Liver (tissue), 9 donors: Measurements from ENCODE around the gene PDE4D. TPM values are rescaled to one million over a fixed set of nuclear protein-coding genes. Genes with fewer than 3 reads are reported as not detected.

Experiments used
- DNase-seq: peaks from one replicate; pipeline ENCODE4 v3.0.0-alpha.2; 2017; ENCODE audit warnings: low spot score
- H3K27ac ChIP-seq, 2 donors: one replicate each; pipeline ENCODE4 v1.7.0; 2013; ENCODE audit warnings: inconsistent platforms in 2 of 2, low read length in 2 of 2, control low read depth in 1 of 2, low read depth in 1 of 2, mild to moderate bottlenecking in 1 of 2
- H3K27me3 ChIP-seq, 4 donors: one replicate each; pipeline versions ENCODE4 v1.6.1 to v1.7.0; 2013; ENCODE audit warnings: low read length in 3 of 4, inconsistent platforms in 1 of 4, mild to moderate bottlenecking in 1 of 4, moderate library complexity in 1 of 4; ENCODE audit not compliant: control insufficient read depth in 4 of 4, insufficient read depth in 4 of 4
- H3K36me3 ChIP-seq, 4 donors: one replicate each; pipeline versions ENCODE4 v1.6.1 to v1.7.0; 2013; ENCODE audit warnings: low read length in 3 of 4, mild to moderate bottlenecking in 3 of 4, low read depth in 1 of 4, moderate library complexity in 1 of 4; ENCODE audit not compliant: control insufficient read depth in 4 of 4, insufficient read depth in 3 of 4
- H3K4me1 ChIP-seq, 4 donors: one replicate each; pipeline versions ENCODE4 v1.6.1 to v1.7.0; 2013; ENCODE audit warnings: low read length in 3 of 4, mild to moderate bottlenecking in 3 of 4, moderate library complexity in 1 of 4; ENCODE audit not compliant: control insufficient read depth in 4 of 4, insufficient read depth in 4 of 4
- H3K4me3 ChIP-seq, 3 donors: one replicate each; pipeline versions ENCODE4 v1.6.1 to v1.7.0; 2013; ENCODE audit warnings: low read length in 3 of 3, control low read depth in 1 of 3, low read depth in 1 of 3, mild to moderate bottlenecking in 1 of 3
- H3K9ac ChIP-seq, 2 donors: one replicate each; pipeline ENCODE4 v1.7.0; 2013; ENCODE audit warnings: low read length in 2 of 2, mild to moderate bottlenecking in 2 of 2, moderate library complexity in 2 of 2, control low read depth in 1 of 2, low read depth in 1 of 2
- H3K9me3 ChIP-seq, 4 donors: one replicate each; pipeline versions ENCODE4 v1.6.1 to v1.7.0; 2013; ENCODE audit warnings: low read length in 3 of 4; ENCODE audit not compliant: control insufficient read depth in 4 of 4
- EGR1 ChIP-seq, 2 donors: IDR thresholded peaks; 2 replicates each; pipeline ENCODE4 v1.6.1; 2016 to 2018; ENCODE audit warnings: antibody characterized with exemption in 2 of 2, low read depth in 2 of 2
- FOXA1 ChIP-seq: IDR thresholded peaks from 2 replicates; pipeline ENCODE4 v1.6.1; 2016; ENCODE audit warnings: antibody characterized with exemption
- FOXA2 ChIP-seq: IDR thresholded peaks from 2 replicates; pipeline ENCODE4 v1.6.1; 2016; ENCODE audit warnings: antibody characterized with exemption
- GABPA ChIP-seq, 2 donors: IDR thresholded peaks in 1 of 2; conservative IDR thresholded peaks in 1 of 2; 2 replicates each; pipeline ENCODE4 v1.6.1; 2016; ENCODE audit warnings: antibody characterized with exemption in 2 of 2, mild to moderate bottlenecking in 1 of 2, moderate library complexity in 1 of 2
- HNF4A ChIP-seq, 2 donors: conservative IDR thresholded peaks; 2 replicates each; pipeline ENCODE4 v1.6.1; 2016; ENCODE audit warnings: antibody characterized with exemption in 2 of 2, mild to moderate bottlenecking in 2 of 2
- HNF4G ChIP-seq: IDR thresholded peaks from 2 replicates; pipeline ENCODE4 v1.6.1; 2016; ENCODE audit warnings: antibody characterized with exemption
- JUND ChIP-seq, 2 donors: IDR thresholded peaks; 2 replicates each; pipeline ENCODE4 v1.6.1; 2016; ENCODE audit warnings: antibody characterized with exemption in 2 of 2
- MAX ChIP-seq: IDR thresholded peaks from 2 replicates; pipeline ENCODE4 v1.6.1; 2016; ENCODE audit warnings: antibody characterized with exemption
- NR2F2 ChIP-seq: IDR thresholded peaks from 2 replicates; pipeline ENCODE4 v1.6.1; 2016; ENCODE audit warnings: antibody characterized with exemption
- RAD21 ChIP-seq, 2 donors: IDR thresholded peaks; 2 replicates each; pipeline ENCODE4 v1.6.1; 2016; ENCODE audit warnings: antibody characterized with exemption in 2 of 2, mild to moderate bottlenecking in 2 of 2
- RXRA ChIP-seq, 2 donors: IDR thresholded peaks; 2 replicates each; pipeline ENCODE4 v1.6.1; 2017 to 2018; ENCODE audit warnings: antibody characterized with exemption in 2 of 2, mild to moderate bottlenecking in 1 of 2
- TAF1 ChIP-seq: conservative IDR thresholded peaks from 2 replicates; pipeline ENCODE4 v1.6.1; 2016; ENCODE audit warnings: antibody characterized with exemption, mild to moderate bottlenecking
- WGBS: extraction: QIAGEN DNeasy Blood & Tissue Kit; methylation state at CpG from one replicate; pipeline ENCODE4 v1.1.7; 2013; 5-methylcytosine and 5-hydroxymethylcytosine counted together
- polyA plus RNA-seq, 2 donors: library from polyadenylated mRNA; stranded (reverse) in 1 of 2; unstranded in 1 of 2; fragments of 200-250 nt in 1 of 2; fragments of >200 nt in 1 of 2; fragmentation: Nextera tagmentation in 1 of 2; extraction: Ambion mirVana in 1 of 2; gene quantifications; one replicate each; pipeline versions ENCODE4 v1.2.1 to v1.2.3, GENCODE V29; 2013 to 2015
- total RNA-seq, 2 donors: library from RNA; depleted of rRNA; stranded (reverse); fragments of >200 nt; gene quantifications; one replicate each; pipeline ENCODE4 v1.2.3, GENCODE V29; 2014
- TF ChIP-seq, protein P1 (sequence below): fragments of 150-350 bp; IDR thresholded peaks from 2 replicates; pipeline ENCODE4 v1.5.1; 2017; ENCODE audit warnings: improper control_type of control experiment, low read depth, low read length; ENCODE audit not compliant: missing input control
- TF ChIP-seq, protein P2 (sequence below): IDR thresholded peaks from 2 replicates; pipeline ENCODE4 v1.6.1; 2016; ENCODE audit warnings: antibody characterized with exemption, mild to moderate bottlenecking
- TF ChIP-seq, protein P3 (sequence below): IDR thresholded peaks from 2 replicates; pipeline ENCODE4 v1.6.1; 2016; ENCODE audit warnings: antibody characterized with exemption
- donor health status: healthy.
- donor health status: healthy.
- donor health status: healthy.
- donor health status: healthy.
- donor health status: healthy.

Gene PDE4D
- total and polyA plus RNA-seq, 4 donors: 0.67 to 11.9 (median 6.5) TPM

- TF ChIP-seq, protein P1, sequence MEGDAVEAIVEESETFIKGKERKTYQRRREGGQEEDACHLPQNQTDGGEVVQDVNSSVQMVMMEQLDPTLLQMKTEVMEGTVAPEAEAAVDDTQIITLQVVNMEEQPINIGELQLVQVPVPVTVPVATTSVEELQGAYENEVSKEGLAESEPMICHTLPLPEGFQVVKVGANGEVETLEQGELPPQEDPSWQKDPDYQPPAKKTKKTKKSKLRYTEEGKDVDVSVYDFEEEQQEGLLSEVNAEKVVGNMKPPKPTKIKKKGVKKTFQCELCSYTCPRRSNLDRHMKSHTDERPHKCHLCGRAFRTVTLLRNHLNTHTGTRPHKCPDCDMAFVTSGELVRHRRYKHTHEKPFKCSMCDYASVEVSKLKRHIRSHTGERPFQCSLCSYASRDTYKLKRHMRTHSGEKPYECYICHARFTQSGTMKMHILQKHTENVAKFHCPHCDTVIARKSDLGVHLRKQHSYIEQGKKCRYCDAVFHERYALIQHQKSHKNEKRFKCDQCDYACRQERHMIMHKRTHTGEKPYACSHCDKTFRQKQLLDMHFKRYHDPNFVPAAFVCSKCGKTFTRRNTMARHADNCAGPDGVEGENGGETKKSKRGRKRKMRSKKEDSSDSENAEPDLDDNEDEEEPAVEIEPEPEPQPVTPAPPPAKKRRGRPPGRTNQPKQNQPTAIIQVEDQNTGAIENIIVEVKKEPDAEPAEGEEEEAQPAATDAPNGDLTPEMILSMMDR: no peak
- no peak for TF ChIP-seq RAD21 (IDR thresholded peaks at IDR 0.05)
Measured at GRCh38 chr5:59037941-59038797, 855.4 kb downstream of the PDE4D start (continued).

DNA sequence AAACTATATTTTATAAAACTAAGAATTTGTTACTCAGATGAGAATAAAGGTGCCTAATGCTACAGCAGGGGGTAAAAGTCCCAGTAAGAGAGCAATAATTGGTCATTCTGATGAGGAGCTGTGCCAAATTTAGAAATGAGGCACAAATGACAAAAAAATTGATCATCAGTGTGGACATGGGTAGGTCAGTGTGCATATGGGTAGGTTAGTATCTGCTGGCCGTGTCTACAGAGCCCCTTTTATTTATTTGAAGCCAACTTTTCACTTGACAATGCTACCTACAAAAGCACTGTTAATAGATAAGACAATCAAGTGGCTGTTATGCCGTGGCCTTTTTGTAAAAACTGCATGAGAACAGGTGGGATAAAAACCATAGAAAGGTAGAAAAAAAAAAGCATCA, 856.1 kb downstream of the PDE4D start:
- no peaks in the 10 kb centered on the region for H3K9me3 ChIP-seq
- DNase-seq: no peak
- no peak overlapping the region for H3K9ac ChIP-seq
- TF ChIP-seq RAD21 (IDR thresholded peaks at IDR 0.05) (no peak), HNF4G (no peak), MAX (no peak), FOXA1 (no peak), GABPA (IDR thresholded peaks at IDR 0.05 in 1 of 2, conservative IDR thresholded peaks at IDR 0.05 in 1 of 2) (no peak), RXRA (IDR thresholded peaks at IDR 0.05) (no peak), NR2F2 (no peak), HNF4A (conservative IDR thresholded peaks at IDR 0.05) (no peak), FOXA2 (no peak), EGR1 (IDR thresholded peaks at IDR 0.05; ENCODE audit: low read depth in 2 of 2) (no peak), TAF1 (no peak), JUND (IDR thresholded peaks at IDR 0.05) (no peak)
- TF ChIP-seq, protein P2, sequence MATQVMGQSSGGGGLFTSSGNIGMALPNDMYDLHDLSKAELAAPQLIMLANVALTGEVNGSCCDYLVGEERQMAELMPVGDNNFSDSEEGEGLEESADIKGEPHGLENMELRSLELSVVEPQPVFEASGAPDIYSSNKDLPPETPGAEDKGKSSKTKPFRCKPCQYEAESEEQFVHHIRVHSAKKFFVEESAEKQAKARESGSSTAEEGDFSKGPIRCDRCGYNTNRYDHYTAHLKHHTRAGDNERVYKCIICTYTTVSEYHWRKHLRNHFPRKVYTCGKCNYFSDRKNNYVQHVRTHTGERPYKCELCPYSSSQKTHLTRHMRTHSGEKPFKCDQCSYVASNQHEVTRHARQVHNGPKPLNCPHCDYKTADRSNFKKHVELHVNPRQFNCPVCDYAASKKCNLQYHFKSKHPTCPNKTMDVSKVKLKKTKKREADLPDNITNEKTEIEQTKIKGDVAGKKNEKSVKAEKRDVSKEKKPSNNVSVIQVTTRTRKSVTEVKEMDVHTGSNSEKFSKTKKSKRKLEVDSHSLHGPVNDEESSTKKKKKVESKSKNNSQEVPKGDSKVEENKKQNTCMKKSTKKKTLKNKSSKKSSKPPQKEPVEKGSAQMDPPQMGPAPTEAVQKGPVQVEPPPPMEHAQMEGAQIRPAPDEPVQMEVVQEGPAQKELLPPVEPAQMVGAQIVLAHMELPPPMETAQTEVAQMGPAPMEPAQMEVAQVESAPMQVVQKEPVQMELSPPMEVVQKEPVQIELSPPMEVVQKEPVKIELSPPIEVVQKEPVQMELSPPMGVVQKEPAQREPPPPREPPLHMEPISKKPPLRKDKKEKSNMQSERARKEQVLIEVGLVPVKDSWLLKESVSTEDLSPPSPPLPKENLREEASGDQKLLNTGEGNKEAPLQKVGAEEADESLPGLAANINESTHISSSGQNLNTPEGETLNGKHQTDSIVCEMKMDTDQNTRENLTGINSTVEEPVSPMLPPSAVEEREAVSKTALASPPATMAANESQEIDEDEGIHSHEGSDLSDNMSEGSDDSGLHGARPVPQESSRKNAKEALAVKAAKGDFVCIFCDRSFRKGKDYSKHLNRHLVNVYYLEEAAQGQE: no peak
- TF ChIP-seq, protein P3, sequence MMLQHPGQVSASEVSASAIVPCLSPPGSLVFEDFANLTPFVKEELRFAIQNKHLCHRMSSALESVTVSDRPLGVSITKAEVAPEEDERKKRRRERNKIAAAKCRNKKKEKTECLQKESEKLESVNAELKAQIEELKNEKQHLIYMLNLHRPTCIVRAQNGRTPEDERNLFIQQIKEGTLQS: no peak
- TF ChIP-seq, protein P1: no peak
- 85% methylated on average over 2 of the region's 2 CpGs for WGBS
- peaks cover 4 to 22% (median 11%) of the 10 kb centered on the region in 4 donors for H3K4me1 ChIP-seq
- H3K27ac ChIP-seq: no peak overlapping the region
- no peaks in the 10 kb centered on the region for H3K36me3 ChIP-seq
- no peaks in the 10 kb centered on the region for H3K27me3 ChIP-seq
- H3K4me3 ChIP-seq: no peak overlapping the region
